ENCODE results near the gene TAL1. TPM values are rescaled to one million over a fixed set of nuclear protein-coding genes. Genes with fewer than 3 reads are reported as not detected.
"Not testable (repeated sequence)": the region's sequence is repeated elsewhere in the genome, so short reads cannot be mapped to it uniquely, and the experiment has no call there.

Gene TAL1
- 3.7 TPM for total RNA-seq
- long read RNA-seq, full-length matches to known transcripts = 1 of 1 reads
- long read RNA-seq, partial matches to known transcripts = 0 of 1 reads
- long read RNA-seq, other reads (novel, unspliced or antisense) = 0 of 1 reads

DNA sequence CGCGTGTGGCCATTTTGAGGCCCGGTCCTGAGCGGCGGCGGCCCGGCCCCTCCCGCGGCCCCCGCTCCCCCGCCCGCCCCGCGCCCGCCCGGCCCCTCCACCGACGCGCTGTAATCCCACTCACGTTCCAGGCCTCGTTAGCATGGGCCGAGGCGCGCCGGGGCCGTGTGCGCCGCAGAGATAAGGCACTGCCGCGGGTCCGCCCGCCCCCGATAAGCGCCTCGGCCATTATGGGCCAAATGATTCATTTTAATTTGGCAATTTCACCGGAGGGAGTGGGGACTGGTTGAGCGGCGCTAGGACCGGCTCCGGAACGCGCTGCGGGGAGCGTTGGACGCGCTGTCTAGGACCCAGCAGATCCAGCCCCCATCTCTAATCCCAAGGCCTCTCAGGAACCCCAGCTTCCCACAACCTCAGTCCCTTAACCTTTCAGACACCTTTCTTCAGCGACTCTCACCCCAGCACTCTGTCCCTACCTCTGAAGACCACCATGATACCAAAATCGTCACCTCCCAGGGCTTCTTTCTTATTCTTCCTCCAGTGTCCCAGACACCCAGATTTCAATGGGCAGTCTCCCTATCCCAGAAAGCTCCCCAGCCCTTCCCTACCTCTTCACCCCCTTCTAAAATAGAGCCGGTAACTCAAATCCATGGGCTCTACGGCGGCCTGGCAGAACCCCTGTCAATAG lies at the start of gene TAL1:
TSS of gene TAL1 (minus strand) at position 39 of the 688 bp plus-strand sequence. CDS start 6,337 bp downstream, outside the sequence.
- ATAC-seq (peak; percentile 49), DNase-seq (peak; percentile 42)
- intact Hi-C loops (cut with micrococcal nuclease) = no loop called here

DNA sequence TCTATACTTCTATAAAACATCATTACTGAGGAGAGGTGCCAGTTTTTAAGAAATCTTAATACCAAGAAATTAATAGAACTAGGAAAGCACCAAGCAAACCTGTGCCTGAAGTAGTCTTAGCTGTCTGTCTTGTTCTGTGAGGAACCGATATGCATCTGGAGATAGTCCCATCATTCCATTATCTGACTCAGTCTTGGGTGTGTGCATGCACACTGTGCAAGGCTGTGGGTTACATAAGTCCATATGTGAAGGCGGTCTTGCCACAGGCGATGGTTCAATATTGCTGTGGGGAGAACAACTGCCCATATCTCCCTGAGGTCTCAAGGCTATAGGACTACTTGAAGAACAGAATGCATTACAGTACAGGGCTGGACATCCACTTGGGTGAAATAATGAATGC lies 48.1 kb upstream of the TAL1 start:
- intact Hi-C loops (cut with micrococcal nuclease) = no loop called here
- no peak for DNase-seq
- ATAC-seq = no peak

DNA sequence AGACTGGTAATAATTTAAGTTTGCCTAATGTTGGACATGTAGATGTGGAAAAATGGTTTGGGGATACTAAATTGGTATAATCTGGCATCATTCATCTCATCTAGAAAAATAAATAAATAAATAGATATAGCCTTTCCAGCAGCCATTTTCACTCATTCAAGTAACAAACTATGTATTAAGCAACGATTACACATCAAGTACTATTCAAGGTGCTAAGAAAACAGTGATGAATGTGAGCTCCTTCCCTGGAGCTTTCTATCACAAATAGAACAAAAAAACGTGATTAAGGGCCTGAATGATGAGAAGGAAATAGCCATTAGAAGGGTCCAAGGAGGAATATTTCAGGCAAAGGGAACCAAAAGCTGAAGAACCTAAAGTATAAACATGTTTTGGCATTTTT lies 44.8 kb upstream of the TAL1 start:
- intact Hi-C loops (cut with micrococcal nuclease) = no loop called here
- DNase-seq = no peak
- ATAC-seq = no peak

DNA sequence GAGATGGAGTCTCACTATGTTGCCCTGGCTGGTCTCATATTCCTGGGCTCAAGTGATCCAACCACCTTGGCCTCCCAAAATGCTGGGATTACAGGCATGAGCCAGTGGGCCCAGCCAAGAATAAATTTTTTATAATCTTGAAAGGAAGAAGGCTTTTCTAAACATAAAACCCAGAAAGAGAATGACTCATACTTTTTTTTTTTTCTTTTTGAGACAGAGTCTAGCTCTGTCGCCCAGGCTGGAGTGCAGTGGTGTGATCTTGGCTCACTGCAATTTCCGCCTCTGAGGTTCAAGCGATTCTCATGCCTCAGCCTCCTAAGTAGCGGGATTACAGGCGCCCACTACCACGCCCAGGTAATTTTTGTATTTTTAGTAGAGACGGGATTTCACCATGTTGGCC lies 43.8 kb upstream of the TAL1 start:
- intact Hi-C loops (cut with micrococcal nuclease); DNase-seq; ATAC-seq: not testable (repeated sequence)

DNA sequence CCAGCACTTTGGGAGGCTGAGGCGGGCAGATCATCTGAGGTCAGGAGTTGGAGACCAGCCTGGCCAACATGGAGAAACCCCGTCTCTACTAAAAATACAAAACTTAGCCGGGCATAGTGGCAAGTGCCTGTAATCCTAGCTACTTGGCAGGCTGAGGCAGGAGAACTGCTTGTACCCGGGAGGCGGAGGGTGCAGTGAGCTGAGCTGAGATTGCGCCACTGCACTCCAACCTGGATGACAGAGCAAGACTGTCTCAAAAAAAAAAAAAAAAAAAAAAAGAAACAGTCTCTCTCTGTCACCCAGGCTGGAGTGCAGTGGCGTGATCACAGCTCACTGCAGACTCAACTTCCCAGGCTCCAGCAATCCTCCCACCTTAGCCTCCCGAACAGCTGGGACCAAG lies 33.5 kb upstream of the TAL1 start:
- ATAC-seq, DNase-seq: not testable (repeated sequence)
- intact Hi-C loops (cut with micrococcal nuclease) = loop anchor here (10.0 kb wide), 1 partner anchor 71 kb away; the partner anchor contains the start of gene PDZK1IP1

DNA sequence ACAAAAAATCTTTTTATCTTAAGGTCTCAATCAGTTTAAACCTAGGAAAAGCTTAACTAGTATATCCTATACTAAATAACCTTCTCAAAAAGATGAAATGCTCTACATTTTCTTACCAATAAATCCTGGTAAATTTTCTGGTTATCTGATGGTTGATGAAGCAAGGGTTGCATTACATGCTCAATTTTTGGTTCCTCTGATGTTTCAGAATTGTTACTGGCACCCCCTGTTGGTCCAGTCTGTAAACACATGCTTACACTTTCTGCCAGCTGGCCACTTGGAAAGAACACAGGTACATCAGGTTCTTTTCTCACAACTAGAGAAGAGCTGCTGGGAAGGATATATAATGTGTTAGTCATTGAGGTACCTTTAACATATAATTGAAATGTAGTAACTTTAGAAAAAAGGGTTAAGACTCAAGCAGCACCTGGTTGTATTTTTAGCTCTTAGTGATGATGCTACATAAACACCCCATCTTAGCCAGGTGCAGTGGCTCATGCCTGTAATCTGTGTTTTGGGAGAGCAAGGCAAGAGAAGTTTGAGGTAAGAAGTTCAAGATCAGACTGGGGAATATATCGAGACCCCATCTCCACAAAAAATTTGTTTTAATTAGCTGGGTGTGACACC lies 30.9 kb upstream of the TAL1 start:
- intact Hi-C loops (cut with micrococcal nuclease) = loop anchor here (10.0 kb wide), 1 partner anchor 68 kb away; the partner anchor contains the start of gene PDZK1IP1
- no peak for DNase-seq
- no peak for ATAC-seq

DNA sequence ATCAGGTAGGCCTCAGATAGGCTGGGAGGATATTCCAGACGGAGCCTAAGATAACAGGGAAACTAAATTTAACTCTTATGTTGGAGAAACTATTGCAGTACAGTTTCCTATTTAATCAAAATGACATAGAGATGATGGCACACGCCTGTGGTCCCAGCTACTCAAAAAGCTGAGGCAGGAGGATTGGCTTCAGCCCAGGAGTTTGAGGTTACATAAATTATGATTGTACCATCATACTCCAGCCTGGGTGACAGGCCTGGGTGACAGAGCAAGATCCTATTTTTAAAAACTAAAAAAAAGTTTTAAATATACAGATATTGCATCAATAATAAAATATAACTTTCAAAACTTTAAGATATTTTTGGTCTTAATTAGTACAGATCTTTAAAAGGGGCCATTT lies 25.2 kb upstream of the TAL1 start:
- intact Hi-C loops (cut with micrococcal nuclease) = no loop called here
- ATAC-seq = no peak

DNA sequence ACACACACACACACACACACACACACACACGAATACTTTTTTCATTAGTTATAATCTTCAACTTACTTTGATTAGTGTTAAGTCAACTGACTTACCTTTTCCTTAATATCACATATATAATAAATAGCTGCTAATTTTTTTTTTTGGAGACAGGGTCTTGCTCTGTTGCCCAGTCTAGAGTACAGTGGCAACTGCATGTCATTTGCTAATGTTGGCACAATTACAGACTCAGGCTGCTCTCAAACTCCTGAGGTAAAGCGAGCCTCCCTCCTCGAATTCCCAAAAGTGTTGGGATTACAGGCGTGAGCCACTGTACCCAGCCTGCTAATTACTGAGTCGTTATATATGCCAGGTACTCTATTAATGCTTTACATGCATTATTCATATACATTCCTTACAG lies 20.8 kb upstream of the TAL1 start:
- intact Hi-C loops (cut with micrococcal nuclease) = no loop called here
- DNase-seq = no peak
- ATAC-seq = no peak

More for the DNA sequence above, 25.2 kb upstream of the TAL1 start:
- DNase-seq = no peak

DNA sequence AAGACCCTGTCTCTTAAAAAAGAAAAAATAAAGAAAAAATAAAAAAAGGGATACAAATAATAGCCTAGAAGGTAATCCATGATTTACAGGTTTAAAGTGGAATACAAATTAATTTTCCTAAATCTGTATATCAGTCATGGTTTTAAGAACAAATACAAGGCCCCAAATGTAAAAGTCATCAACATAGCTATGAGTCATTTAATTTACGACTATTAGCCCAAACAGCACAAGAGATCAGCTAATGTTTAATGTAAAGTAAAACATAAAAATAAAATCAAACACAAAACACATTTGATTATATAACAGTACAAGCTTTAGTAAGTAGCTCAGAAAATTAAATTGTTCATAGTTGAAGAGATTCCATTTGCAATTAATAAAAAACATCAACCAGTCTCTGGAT lies 20.3 kb upstream of the TAL1 start:
- DNase-seq (no peak), ATAC-seq (no peak)
- intact Hi-C loops (cut with micrococcal nuclease) = no loop called here

DNA sequence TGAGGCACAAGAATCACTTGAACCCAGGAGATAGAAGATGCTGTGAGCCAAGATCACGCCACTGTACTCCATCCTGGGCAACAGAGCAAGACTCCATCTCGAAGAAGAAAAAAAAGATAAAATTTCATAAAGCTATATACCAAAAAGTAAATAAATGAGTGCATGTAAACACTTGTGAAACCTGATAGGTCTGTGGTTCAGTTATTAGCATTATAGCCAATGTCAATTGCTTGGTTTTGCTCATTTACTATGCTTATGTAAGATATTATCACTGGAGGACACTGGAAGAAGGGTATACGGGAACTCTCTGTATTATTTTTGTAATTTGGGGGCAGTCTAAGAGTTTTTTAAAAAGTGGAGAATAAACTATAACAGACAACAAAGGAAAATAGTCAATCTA lies 17.7 kb upstream of the TAL1 start:
- no peak for DNase-seq
- ATAC-seq = no peak
- intact Hi-C loops (cut with micrococcal nuclease) = no loop called here

DNA sequence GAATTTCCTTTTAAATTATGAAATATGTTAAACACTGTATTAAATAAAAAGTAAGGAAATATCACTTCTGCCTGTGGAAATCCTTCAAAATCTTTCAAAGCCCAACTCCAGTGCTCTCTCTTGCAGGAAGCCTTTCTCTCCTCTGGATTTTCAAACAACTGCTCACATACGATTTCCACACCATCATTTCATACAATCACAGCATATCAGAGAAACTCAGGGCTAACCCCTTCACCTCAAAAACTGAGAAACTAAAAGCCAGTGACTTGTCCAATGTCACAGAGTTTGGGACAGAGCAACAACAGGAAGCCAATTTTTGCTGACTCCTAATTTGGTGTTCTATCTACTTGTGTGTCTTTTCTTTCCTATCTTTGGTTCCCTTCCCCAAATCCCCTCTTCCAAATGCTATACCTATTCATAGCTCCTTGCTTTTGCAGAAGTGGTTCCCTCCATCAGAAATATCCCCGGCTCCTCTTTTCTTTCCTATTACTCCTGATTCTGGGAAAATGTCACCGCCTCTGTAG lies 12.4 kb upstream of the TAL1 start:
- ATAC-seq = no peak
- intact Hi-C loops (cut with micrococcal nuclease) = no loop called here

DNA sequence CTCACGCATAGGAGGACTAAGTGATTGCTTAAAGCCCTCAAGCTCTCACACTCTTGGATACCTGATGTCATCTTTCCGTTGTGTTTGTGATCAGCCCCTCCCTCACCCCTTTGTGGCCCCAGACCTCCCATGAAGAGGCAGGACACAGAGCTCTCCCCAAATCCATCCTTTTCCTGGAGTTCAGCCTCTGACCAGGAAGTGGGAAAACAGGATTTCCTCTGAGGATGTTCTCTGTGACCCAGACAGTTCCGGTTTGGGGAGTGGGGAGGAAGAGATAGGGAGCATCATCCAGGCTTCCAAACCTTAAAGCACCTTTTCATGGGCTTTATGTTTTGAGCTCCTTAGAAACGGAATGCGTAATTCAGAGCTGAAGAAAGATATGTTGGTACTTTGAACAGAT lies 11.9 kb upstream of the TAL1 start:
- intact Hi-C loops (cut with micrococcal nuclease) = no loop called here
- ATAC-seq = no peak

More for the DNA sequence above, 12.4 kb upstream of the TAL1 start:
- DNase-seq = no peak

DNA sequence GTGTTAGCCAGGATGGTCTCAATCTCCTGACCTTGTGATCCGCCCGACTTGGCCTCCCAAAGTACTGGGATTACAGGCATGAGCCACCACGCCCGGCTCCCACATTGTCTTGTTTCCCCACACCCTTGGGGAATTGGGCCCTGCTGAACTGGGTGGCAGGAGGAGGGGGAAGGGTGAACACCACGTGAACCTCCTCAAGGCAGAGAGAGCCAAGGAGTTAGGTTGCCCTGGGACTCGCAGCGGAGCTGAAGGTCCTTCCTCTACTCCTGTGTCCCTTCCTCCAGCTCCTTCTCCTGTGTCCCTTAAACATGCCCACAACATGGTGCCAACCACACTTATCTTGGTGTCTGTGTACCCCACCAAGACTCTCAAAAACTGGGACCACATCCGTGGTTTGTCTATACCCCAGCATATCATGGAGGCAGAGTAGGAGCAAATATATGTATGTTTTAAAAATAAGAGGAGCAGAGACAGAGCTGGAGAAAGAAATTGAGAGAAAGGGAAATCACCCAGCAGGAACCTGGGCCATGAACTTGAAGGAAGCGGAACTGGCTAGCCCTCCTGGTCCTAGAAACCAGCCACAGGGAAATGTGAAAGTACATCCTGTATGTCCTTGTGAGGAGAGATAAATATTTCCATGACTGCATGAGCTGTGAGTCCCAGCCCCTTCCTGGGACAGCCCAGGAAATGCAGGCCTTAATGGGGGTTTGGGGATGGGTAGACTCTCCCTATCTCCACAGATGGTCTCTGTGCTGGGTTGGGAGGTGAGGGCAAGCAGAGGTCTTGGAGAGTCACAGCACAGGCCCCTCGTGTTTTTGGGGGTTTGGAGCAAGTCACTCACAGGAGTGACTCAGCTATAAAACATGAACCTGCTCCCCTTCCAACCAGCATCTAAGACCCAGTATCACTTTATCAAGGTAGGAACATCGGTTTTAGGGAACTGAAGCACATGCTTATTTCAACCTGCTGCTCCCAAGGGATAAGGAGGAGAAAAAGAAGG lies 9.4 kb upstream of the TAL1 start:
- DNase-seq = no peak

More for the DNA sequence above, 11.9 kb upstream of the TAL1 start:
- no peak for DNase-seq

DNA sequence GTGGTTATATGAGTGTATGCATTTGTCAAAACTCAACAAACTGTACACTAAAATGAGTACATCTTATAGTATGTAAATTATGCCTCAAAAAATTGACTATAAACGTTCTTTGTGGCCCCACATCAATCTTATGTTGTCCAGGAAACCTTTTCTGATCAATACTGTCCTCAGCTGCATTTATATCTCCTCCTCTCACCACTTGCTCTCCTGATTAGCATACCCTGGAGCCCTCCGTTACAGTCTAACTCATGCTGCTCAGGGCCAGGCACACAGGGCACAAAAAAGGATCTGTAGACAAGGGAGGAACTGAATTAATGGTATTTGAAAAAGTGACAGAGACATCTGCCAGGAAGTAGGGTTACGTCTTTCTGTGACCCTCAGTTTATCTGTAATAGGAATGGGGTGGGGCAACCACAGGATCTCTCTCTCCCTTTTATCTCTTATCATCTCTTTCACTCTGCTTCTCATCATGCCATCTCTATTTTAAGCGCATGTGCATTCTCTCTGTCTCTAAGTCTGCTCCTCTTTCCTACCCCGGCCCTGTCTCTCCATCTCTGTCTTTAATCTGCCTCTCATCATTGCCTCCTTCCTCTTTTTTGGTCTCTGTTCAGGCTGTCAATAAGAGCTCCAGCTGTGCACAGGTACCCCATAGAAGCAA lies 7.0 kb upstream of the TAL1 start:
- no peak for DNase-seq
- ATAC-seq = no peak
- intact Hi-C loops (cut with micrococcal nuclease) = no loop called here

More for the DNA sequence above, 9.4 kb upstream of the TAL1 start:
- intact Hi-C loops (cut with micrococcal nuclease) = no loop called here
- ATAC-seq = peak; percentile 41

DNA sequence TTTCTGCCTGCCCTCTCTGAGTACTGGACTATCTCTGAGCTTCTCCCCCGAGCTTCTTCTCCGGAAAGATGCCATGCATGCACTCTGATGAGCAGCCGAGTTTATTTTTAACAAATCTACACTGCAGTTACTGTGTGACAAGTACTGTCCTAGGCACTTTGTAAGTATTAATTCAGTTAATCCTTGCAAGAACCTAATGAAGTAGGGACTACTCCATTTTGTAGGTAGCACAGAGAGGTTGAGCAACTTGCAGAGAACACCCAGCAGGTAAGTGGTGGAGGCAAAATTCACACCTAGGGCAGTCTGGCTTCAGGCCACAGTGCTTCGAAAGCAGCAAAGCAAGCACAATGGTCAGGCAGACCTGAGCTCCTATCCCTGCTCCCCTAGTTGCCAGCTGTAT lies 3.8 kb upstream of the TAL1 start:
- DNase-seq (no peak), ATAC-seq (no peak)
- intact Hi-C loops (cut with micrococcal nuclease) = no loop called here

DNA sequence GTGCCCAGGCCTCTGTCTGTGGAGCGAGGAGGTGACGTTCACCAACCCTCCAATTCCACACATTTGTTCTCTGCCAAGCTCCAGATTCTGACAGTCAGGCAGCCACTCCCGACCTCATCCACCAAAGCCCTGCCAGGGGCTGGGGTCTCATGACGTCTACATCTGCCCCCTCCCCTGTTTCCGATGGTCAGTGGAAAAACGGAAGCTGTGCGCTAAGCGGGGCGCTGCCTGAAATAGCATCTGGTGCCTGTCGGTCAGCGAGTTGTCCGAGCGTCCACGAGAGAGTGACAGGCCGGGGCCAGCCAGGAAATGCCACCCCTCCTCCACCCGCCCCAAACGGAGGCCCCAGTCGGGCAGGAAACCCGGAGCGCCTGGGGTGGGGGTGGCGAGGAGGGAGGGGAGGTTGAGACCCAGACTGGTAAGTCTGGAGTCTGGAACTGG lies 3.2 kb upstream of the TAL1 start:
- peak; percentile 57 for ATAC-seq
- intact Hi-C loops (cut with micrococcal nuclease) = no loop called here
- peak; percentile 55 for DNase-seq

DNA sequence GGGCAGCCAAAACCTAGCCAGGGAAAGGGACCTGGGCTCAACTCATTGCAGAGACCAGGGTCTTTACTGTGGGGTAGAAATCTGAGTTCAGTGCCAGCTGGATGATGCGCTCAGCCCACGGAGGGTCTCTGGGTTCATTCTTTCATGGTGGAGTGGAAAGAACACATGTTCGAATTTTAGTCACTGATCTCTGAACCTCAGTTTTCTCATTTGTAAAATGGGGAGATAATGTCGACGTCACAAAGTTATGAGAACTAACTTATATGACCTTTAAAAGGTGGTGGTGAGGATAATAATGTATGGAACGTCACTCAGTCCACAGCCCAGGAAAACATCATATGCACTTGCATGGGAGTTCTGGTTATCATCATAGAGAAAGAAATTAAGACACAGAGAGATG lies 1.2 kb upstream of the TAL1 start:
- intact Hi-C loops (cut with micrococcal nuclease) = no loop called here
- no peak for DNase-seq
- ATAC-seq = no peak

DNA sequence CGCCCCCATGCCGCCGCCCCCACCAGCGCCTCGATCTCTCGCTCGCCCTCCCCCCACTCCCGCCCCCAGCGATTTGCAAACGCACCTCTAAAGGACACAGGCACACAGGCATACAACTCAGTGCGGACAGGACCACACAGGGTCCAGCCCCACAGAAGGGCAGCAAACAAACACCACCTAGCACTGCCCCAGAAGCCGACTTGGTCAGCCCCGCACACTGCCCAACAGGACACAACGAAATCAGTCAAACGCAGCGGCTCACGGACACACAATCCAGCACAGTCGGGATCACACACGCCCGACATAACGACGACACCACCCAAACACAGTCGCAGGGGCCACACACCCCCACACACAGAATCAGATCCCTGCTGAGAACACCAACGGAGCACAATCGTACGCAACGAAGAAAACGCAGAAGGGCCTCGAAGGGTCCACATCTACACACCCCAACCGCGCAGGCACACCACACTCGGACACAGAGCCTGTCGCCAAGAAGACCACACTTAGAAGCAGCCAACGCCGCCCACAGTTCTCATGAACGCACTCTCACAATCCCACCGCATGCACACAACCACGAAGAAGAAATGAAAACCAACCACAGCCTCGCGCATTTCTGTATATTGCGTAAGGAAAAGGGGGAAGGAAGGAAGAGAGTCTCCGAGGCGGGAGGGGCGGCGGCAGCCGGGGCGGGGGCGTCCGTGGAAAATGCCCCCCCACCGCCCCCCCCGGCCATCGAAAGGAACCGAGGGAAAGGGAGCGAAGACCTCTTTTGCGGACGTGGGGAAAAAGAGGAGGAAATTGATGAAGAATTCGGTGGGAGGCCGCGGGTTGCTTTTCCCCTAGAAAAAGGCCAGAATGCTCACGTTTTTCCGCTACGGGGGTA lies 481 bp downstream of the TAL1 start:
- peak; percentile 47 for ATAC-seq
- intact Hi-C loops (cut with micrococcal nuclease) = no loop called here
- DNase-seq = no peak

Data from left ventricle myocardium superior (tissue), 1 donor.